Stimulated activated CD8-positive, alpha-beta memory T cell treated with anti-CD3 and anti-CD28 coated beads, Interleukin-12 subunit alpha, Interleukin-12 subunit beta, amount 100 ng/mL, for 24 hours (primary cell): ENCODE data around the gene GALR2.

Experiments
- DNase-seq: peaks from one replicate; pipeline ENCODE4 v3.0.0-alpha.2; 2020; ENCODE audit errors: extremely low read depth

Gene GALR2

GRCh38 chr17:76079956-76080767, 5.6 kb downstream of the GALR2 start:
- no peak for DNase-seq

GRCh38 chr17:76080768-76081287, 6.2 kb downstream of the GALR2 start:
- DNase-seq: no peak

- DNase-seq: no peak
These were observed 7.0 kb downstream of the GALR2 start for GRCh38 chr17:76081295-76082210.

- no peak for DNase-seq
These were observed 8.0 kb downstream of the GALR2 start for GRCh38 chr17:76082326-76083251.

GRCh38 chr17:76083536-76084182, 9.1 kb downstream of the GALR2 start:
- DNase-seq: no peak

GRCh38 chr17:76085066-76085730, 10.6 kb downstream of the GALR2 start:
- no peak for DNase-seq

- DNase-seq: no peak
These were observed 11.3 kb downstream of the GALR2 start for GRCh38 chr17:76085731-76086366.

- no peak for DNase-seq
These were observed 11.8 kb downstream of the GALR2 start for GRCh38 chr17:76086384-76086783.

- DNase-seq: no peak
These were observed 12.9 kb downstream of the GALR2 start for GRCh38 chr17:76087531-76087930.

GRCh38 chr17:76088041-76088867, 13.7 kb downstream of the GALR2 start:
- DNase-seq: no peak

GRCh38 chr17:76088868-76089576, 14.4 kb downstream of the GALR2 start:
- DNase-seq: no peak

- DNase-seq: no peak
These were observed 15.3 kb downstream of the GALR2 start for GRCh38 chr17:76089680-76090516.

- DNase-seq: no peak
These were observed 16.0 kb downstream of the GALR2 start for GRCh38 chr17:76090517-76091129.

GRCh38 chr17:76091526-76092286, 17.1 kb downstream of the GALR2 start:
- DNase-seq: no peak

- no peak for DNase-seq
These were observed 18.2 kb downstream of the GALR2 start for GRCh38 chr17:76092526-76093413.
